ENCODE measurements around the gene ZNF135.

DNA sequence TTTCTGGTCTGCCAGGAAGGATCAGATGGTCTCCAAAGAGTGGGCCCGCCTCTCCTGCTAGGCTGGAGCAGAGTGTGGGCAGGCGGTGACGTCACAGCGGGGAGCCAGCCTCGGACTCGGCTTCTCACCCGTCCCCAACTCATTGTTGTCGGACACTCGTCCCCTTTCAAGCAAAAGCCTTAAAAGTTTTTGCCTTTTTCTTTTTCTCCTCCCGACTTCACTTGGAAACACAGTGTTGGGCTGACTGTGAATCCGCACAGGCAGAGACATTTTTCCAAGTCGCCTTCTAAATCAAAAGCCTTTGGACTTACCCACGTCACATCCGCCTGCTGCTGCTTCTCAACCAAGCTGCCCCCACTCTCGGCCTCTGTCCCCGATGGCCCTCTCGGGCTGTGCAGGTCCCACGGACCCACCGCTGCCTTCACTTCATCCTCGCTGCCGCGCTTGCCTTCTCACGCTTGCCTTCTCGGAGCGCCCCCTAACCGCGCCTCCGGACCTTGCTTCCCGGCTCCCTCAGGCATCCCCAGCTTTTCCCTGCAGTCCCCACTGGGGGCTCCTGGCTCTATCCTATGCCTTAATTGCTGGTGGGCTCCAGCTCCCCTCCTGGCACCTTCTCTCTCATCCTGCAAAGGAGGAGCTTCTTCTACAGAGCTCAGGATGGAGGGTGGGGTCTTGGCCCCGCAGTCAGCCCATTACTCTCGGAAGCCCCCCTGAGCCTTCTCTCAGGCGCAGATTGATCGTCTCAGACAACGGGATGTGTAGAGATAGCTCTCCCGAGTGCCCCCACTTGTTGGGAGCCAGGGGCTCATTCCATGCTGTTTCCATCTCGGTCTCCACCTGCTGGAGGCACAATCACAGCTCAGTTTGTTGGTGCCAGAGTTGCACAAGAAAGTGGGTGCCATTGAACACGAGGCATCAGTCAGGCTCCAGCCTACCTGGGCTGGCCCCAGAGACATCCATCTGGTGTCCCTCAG is 3.9 kb upstream of the ZNF135 start:
- TF ChIP-seq, protein P1, sequence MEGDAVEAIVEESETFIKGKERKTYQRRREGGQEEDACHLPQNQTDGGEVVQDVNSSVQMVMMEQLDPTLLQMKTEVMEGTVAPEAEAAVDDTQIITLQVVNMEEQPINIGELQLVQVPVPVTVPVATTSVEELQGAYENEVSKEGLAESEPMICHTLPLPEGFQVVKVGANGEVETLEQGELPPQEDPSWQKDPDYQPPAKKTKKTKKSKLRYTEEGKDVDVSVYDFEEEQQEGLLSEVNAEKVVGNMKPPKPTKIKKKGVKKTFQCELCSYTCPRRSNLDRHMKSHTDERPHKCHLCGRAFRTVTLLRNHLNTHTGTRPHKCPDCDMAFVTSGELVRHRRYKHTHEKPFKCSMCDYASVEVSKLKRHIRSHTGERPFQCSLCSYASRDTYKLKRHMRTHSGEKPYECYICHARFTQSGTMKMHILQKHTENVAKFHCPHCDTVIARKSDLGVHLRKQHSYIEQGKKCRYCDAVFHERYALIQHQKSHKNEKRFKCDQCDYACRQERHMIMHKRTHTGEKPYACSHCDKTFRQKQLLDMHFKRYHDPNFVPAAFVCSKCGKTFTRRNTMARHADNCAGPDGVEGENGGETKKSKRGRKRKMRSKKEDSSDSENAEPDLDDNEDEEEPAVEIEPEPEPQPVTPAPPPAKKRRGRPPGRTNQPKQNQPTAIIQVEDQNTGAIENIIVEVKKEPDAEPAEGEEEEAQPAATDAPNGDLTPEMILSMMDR (IDR thresholded peaks at IDR 0.05; ENCODE audit: poor library complexity) = no peak
- no peak for TF ChIP-seq EZH2phosphoT487 (IDR thresholded peaks at IDR 0.05; ENCODE audit: low read depth, severe bottlenecking, unreplicated experiment)
